Kidney (tissue), 22 donors: ENCODE measurements around the gene METTL2A. TPM values are rescaled to one million over a fixed set of nuclear protein-coding genes. Genes with fewer than 3 reads are reported as not detected.
"Not testable (repeated sequence)": the region's sequence is repeated elsewhere in the genome, so short reads cannot be mapped to it uniquely, and the experiment has no call there.

Experiments
- DNase-seq, 5 donors: peaks; one replicate each; pipeline ENCODE4 v3.0.0-alpha.2; 2013 to 2020
- FAIRE-seq: peaks from 2 replicates; lab custom pipeline; 2012; peaks lifted over from hg19 to GRCh38; lab: Jason Lieb, UNC
- H3K27ac ChIP-seq, 2 donors: one replicate each; pipeline ENCODE4 v1.7.0; 2013; ENCODE audit warnings: low read depth in 2 of 2, low read length in 2 of 2, inconsistent platforms in 1 of 2
- H3K27me3 ChIP-seq: one replicate; pipeline ENCODE4 v1.7.1; 2013; ENCODE audit warnings: low read length, inconsistent platforms; ENCODE audit not compliant: control insufficient read depth, insufficient read depth
- H3K36me3 ChIP-seq, 3 donors: one replicate each; pipeline versions ENCODE4 v1.7.0 to v1.7.1; 2013; ENCODE audit warnings: low read length in 3 of 3, control low read depth in 1 of 3, inconsistent platforms in 1 of 3; ENCODE audit not compliant: insufficient read depth in 3 of 3, control insufficient read depth in 2 of 3
- H3K4me1 ChIP-seq, 3 donors: one replicate each; pipeline versions ENCODE4 v1.7.0 to v1.7.1; 2013; ENCODE audit warnings: low read length in 3 of 3, inconsistent platforms in 1 of 3, low read depth in 1 of 3; ENCODE audit not compliant: control insufficient read depth in 2 of 3, insufficient read depth in 2 of 3
- H3K4me3 ChIP-seq, 3 donors: one replicate each; pipeline versions ENCODE4 v1.7.0 to v1.8.1; 2013; ENCODE audit warnings: low read length in 3 of 3, control low read depth in 1 of 3, inconsistent platforms in 1 of 3
- H3K9ac ChIP-seq, 3 donors: one replicate each; pipeline versions ENCODE4 v1.7.0 to v1.7.1; 2013; ENCODE audit warnings: low read length in 3 of 3, control low read depth in 1 of 3, inconsistent platforms in 1 of 3
- H3K9me3 ChIP-seq, 3 donors: one replicate each; pipeline versions ENCODE4 v1.7.0 to v1.7.1; 2013; ENCODE audit warnings: low read length in 3 of 3, control low read depth in 1 of 3, inconsistent platforms in 1 of 3; ENCODE audit not compliant: control insufficient read depth in 2 of 3, insufficient read depth in 1 of 3
- intact Hi-C: fragments of 100-400 bp; cut with DNase I; formaldehyde crosslinking; loops from one replicate; pipeline ENCODE4 v1.11.1; 2022
- long read RNA-seq, 10 donors: library from polyadenylated mRNA in 1 of 10; unstranded in 1 of 10; transcript quantifications; one replicate each; pipeline ENCODE4 v2.0.0 and lab custom pipeline, GENCODE V29; 2021 to 2026
- polyA plus RNA-seq: library from polyadenylated mRNA; stranded (reverse); fragments of 350-450 nt; fragmentation: Illumina TruSeq; extraction: RNeasy Lipid Tissue Mini Kit (QIAGEN cat#74804); gene quantifications from one replicate; pipeline ENCODE4 v1.2.3, GENCODE V29; 2014; ENCODE audit warnings: low read depth, low replicate concordance; ENCODE audit not compliant: insufficient read depth
- total RNA-seq: library from RNA; stranded (reverse); fragmentation: NEBNext Ultra II Directional; extraction: Animal tissue kit (Norgen Biotek cat#: 25700); gene quantifications from one replicate; pipeline ENCODE4 v1.2.1, GENCODE V29; 2021
- TF ChIP-seq, protein P1 (sequence below): IDR thresholded peaks from 3 replicates; pipeline ENCODE4 v1.5.1; 2012; ENCODE audit warnings: mild to moderate bottlenecking, moderate library complexity, borderline replicate concordance; ENCODE audit not compliant: insufficient read depth; ENCODE audit errors: extremely low read depth
- donor health status: control.
- donor health status: control.
- donor health status: control.
- donor health status: control.
- donor health status: control.
- donor health status: DM: yes; HTN: yes; CAD: no.
- donor health status: Normal renal cell carcinoma (clear cell type).

The METTL2A gene, protein sequence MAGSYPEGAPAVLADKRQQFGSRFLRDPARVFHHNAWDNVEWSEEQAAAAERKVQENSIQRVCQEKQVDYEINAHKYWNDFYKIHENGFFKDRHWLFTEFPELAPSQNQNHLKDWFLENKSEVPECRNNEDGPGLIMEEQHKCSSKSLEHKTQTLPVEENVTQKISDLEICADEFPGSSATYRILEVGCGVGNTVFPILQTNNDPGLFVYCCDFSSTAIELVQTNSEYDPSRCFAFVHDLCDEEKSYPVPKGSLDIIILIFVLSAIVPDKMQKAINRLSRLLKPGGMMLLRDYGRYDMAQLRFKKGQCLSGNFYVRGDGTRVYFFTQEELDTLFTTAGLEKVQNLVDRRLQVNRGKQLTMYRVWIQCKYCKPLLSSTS
- 20.1 TPM for total RNA-seq
- 13.1 TPM for polyA plus RNA-seq
- long read RNA-seq, donor 1, partial matches to known transcripts: 0 of 4 reads
- long read RNA-seq, donor 1, other reads (novel, unspliced or antisense): 0 of 4 reads
- long read RNA-seq, donor 2, partial matches to known transcripts: 0 of 5 reads
- long read RNA-seq, donor 2, other reads (novel, unspliced or antisense): 0 of 5 reads
- long read RNA-seq, donor 3, transcript METTL2A-201 (9 exons, 2,537 nt): major isoform, 8 of 10 reads
- long read RNA-seq, donor 3, partial matches to known transcripts: 0 of 10 reads
- long read RNA-seq, donor 3, other reads (novel, unspliced or antisense): 0 of 10 reads
- long read RNA-seq, donor 4, transcript METTL2A-201 (9 exons, 2,537 nt): major isoform, 7 of 7 reads
- long read RNA-seq, donor 4, partial matches to known transcripts: 0 of 7 reads
- long read RNA-seq, donor 4, other reads (novel, unspliced or antisense): 0 of 7 reads
- long read RNA-seq, donor 5, partial matches to known transcripts: 0 of 1 reads
- long read RNA-seq, donor 5, other reads (novel, unspliced or antisense): 0 of 1 reads
- long read RNA-seq, donor 6, transcript METTL2A-201 (9 exons, 2,537 nt): major isoform, 6 of 6 reads
- long read RNA-seq, donor 6, partial matches to known transcripts: 0 of 6 reads
- long read RNA-seq, donor 6, other reads (novel, unspliced or antisense): 0 of 6 reads
- long read RNA-seq, donor 7, transcript METTL2A-201 (9 exons, 2,537 nt): major isoform, 10 of 21 reads
- long read RNA-seq, donor 7, transcript METTL2A-202 (8 exons, 1,556 nt): minor isoform, 8 of 21 reads
- long read RNA-seq, donor 7, partial matches to known transcripts: 2 of 21 reads
- long read RNA-seq, donor 7, other reads (novel, unspliced or antisense): 1 of 21 reads
- long read RNA-seq, donor 8, partial matches to known transcripts: 0 of 6 reads
- long read RNA-seq, donor 8, other reads (novel, unspliced or antisense): 0 of 6 reads
- long read RNA-seq, donor 9, partial matches to known transcripts: 0 of 1 reads
- long read RNA-seq, donor 9, other reads (novel, unspliced or antisense): 0 of 1 reads
- long read RNA-seq, donor 10, transcript METTL2A-201 (9 exons, 2,537 nt): major isoform, 7 of 7 reads
- long read RNA-seq, donor 10, partial matches to known transcripts: 0 of 7 reads
- long read RNA-seq, donor 10, other reads (novel, unspliced or antisense): 0 of 7 reads

- Histone ChIP-seq H3K27ac (peak within 1 kb of the TSS in 1 of 2 donors; percentile 60), H3K4me3 (peak within 1 kb of the TSS; percentile 57 to 82 (median 76)), H3K9ac (peak within 1 kb of the TSS; percentile 9 to 29 (median 17))
- H3K36me3 ChIP-seq, H3K27me3 ChIP-seq, FAIRE-seq, intact Hi-C loops, H3K9me3 ChIP-seq, H3K4me1 ChIP-seq: not testable (repeated sequence)
- peak; percentile 91 to 95 (median 92) for DNase-seq
- TF ChIP-seq, protein P1, sequence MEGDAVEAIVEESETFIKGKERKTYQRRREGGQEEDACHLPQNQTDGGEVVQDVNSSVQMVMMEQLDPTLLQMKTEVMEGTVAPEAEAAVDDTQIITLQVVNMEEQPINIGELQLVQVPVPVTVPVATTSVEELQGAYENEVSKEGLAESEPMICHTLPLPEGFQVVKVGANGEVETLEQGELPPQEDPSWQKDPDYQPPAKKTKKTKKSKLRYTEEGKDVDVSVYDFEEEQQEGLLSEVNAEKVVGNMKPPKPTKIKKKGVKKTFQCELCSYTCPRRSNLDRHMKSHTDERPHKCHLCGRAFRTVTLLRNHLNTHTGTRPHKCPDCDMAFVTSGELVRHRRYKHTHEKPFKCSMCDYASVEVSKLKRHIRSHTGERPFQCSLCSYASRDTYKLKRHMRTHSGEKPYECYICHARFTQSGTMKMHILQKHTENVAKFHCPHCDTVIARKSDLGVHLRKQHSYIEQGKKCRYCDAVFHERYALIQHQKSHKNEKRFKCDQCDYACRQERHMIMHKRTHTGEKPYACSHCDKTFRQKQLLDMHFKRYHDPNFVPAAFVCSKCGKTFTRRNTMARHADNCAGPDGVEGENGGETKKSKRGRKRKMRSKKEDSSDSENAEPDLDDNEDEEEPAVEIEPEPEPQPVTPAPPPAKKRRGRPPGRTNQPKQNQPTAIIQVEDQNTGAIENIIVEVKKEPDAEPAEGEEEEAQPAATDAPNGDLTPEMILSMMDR: peak; percentile 26
Observed at GRCh38 chr17:62423647-62424461, at the start of gene METTL2A. Gene METTL2A (plus strand): TSS chr17:62423897. CDS start chr17:62423903, 6 bp downstream.

GRCh38 chr17:62380253-62380652 lies 43.4 kb upstream of the METTL2A start, which contains the start of gene EFCAB3:
Gene EFCAB3 (plus strand): TSS chr17:62380553. CDS start chr17:62382980, 2,427 bp downstream.
- Histone ChIP-seq H3K27me3 (no peaks in the 10 kb centered on the region), H3K4me1 (no peaks in the 10 kb centered on the region), H3K36me3 (no peaks in the 10 kb centered on the region), H3K4me3 (no peak within 1 kb of the TSS), H3K27ac (no peak within 1 kb of the TSS), H3K9me3 (no peaks in the 10 kb centered on the region), H3K9ac (no peak within 1 kb of the TSS)
- intact Hi-C loops: no loop called here
- DNase-seq (no peak), FAIRE-seq (no peak)
- TF ChIP-seq, protein P1: no peak
